HUES48 (cell line): ENCODE measurements around the gene CD72.
A peak's percentile ranks its signal among the peaks of the same experiment; 100 is the strongest.
"Not testable (repeated sequence)": the region's sequence is repeated elsewhere in the genome, so short reads cannot be mapped to it uniquely, and the experiment has no call there.

Experiments used
- H3K27ac ChIP-seq: one replicate; pipeline ENCODE4 v1.7.0; 2013; ENCODE audit warnings: low read depth, low read length, inconsistent platforms
- H3K27me3 ChIP-seq: 2 replicates; pipeline ENCODE4 v1.6.1; 2013; ENCODE audit warnings: mild to moderate bottlenecking, low read length; ENCODE audit not compliant: control insufficient read depth, insufficient read depth
- H3K36me3 ChIP-seq: 2 replicates; pipeline ENCODE4 v1.6.1; 2013; ENCODE audit warnings: low read length; ENCODE audit not compliant: control insufficient read depth, insufficient read depth
- H3K4me1 ChIP-seq: 2 replicates; pipeline ENCODE4 v1.6.1; 2013; ENCODE audit warnings: mild to moderate bottlenecking, low read length; ENCODE audit not compliant: control insufficient read depth, insufficient read depth
- H3K4me3 ChIP-seq: 2 replicates; pipeline ENCODE4 v1.5.1; 2013; ENCODE audit warnings: mild to moderate bottlenecking, low read depth, low read length
- H3K9ac ChIP-seq: 2 replicates; pipeline ENCODE4 v1.6.1; 2013; ENCODE audit warnings: mild to moderate bottlenecking, low read depth, low read length, moderate library complexity
- H3K9me3 ChIP-seq: 2 replicates; pipeline ENCODE4 v1.6.1; 2013; ENCODE audit warnings: low read length; ENCODE audit not compliant: control insufficient read depth, insufficient read depth

CD72 gene

GRCh38 chr9:35649431-35650340 is 31.5 kb upstream of the CD72 start:
- H3K27me3 ChIP-seq: no peaks in the 10 kb centered on the region
- H3K9ac ChIP-seq: no peak overlapping the region
- no peaks in the 10 kb centered on the region for H3K36me3 ChIP-seq
- no peak overlapping the region for H3K27ac ChIP-seq
- no peaks in the 10 kb centered on the region for H3K9me3 ChIP-seq
- H3K4me1 ChIP-seq: peaks cover 21% of the 10 kb centered on the region; the same call in 1 of the 2 replicates
- H3K4me3 ChIP-seq: no peak overlapping the region

GRCh38 chr9:35646533-35647265 is 28.5 kb upstream of the CD72 start:
- Histone ChIP-seq H3K27ac (peak overlapping the region; percentile 50), H3K9ac (peak overlapping the region; percentile 45; the same call in 1 of the 2 replicates), H3K4me1 (peaks cover 21% of the 10 kb centered on the region; the same call in 1 of the 2 replicates), H3K36me3 (no peaks in the 10 kb centered on the region), H3K27me3 (no peaks in the 10 kb centered on the region), H3K9me3 (no peaks in the 10 kb centered on the region), H3K4me3 (peak overlapping the region; percentile 93)

- H3K27ac ChIP-seq: peak overlapping the region; percentile 50
- H3K4me1 ChIP-seq: peaks cover 17% of the 10 kb centered on the region; the same call in 1 of the 2 replicates
- H3K27me3 ChIP-seq: no peaks in the 10 kb centered on the region
- H3K36me3 ChIP-seq: no peaks in the 10 kb centered on the region
- H3K9me3 ChIP-seq: no peaks in the 10 kb centered on the region
- peak overlapping the region; percentile 45; the same call in 1 of the 2 replicates for H3K9ac ChIP-seq
- H3K4me3 ChIP-seq: peak overlapping the region; percentile 93
These were observed 27.9 kb upstream of the CD72 start for GRCh38 chr9:35646153-35646532.

- Histone ChIP-seq H3K27ac (peak overlapping the region; percentile 50), H3K4me3 (peak overlapping the region; percentile 93), H3K4me1 (peaks cover 13% of the 10 kb centered on the region; the same call in 1 of the 2 replicates)
- H3K36me3 ChIP-seq, H3K27me3 ChIP-seq, H3K9me3 ChIP-seq, H3K9ac ChIP-seq: not testable (repeated sequence)
These were observed 27.5 kb upstream of the CD72 start for GRCh38 chr9:35645736-35646135.

- Histone ChIP-seq H3K36me3 (no peaks in the 10 kb centered on the region), H3K9ac (no peak overlapping the region), H3K4me3 (no peak overlapping the region), H3K9me3 (no peaks in the 10 kb centered on the region), H3K27ac (no peak overlapping the region), H3K27me3 (no peaks in the 10 kb centered on the region), H3K4me1 (0 out of 2 replicates have a peak, but pooled peaks cover 4% of the 10 kb centered on the region)
These were observed 24.8 kb upstream of the CD72 start for GRCh38 chr9:35643046-35643445.

- not testable (repeated sequence) for H3K4me1 ChIP-seq, H3K27ac ChIP-seq, H3K4me3 ChIP-seq
These were observed 23.3 kb upstream of the CD72 start for GRCh38 chr9:35641478-35641877.

GRCh38 chr9:35640431-35640830 is 22.2 kb upstream of the CD72 start:
- H3K9ac ChIP-seq, H3K36me3 ChIP-seq, H3K27me3 ChIP-seq, H3K4me3 ChIP-seq, H3K27ac ChIP-seq, H3K9me3 ChIP-seq, H3K4me1 ChIP-seq: not testable (repeated sequence)

More at GRCh38 chr9:35641478-35641877, 23.3 kb upstream of the CD72 start:
- not testable (repeated sequence) for H3K9ac ChIP-seq, H3K27me3 ChIP-seq, H3K9me3 ChIP-seq, H3K36me3 ChIP-seq

- Histone ChIP-seq H3K27ac (no peak overlapping the region), H3K9me3 (no peaks in the 10 kb centered on the region), H3K27me3 (no peaks in the 10 kb centered on the region)
These were observed 21.4 kb upstream of the CD72 start for GRCh38 chr9:35639631-35640030.

GRCh38 chr9:35639225-35639624 is 21.0 kb upstream of the CD72 start:
- not testable (repeated sequence) for H3K27me3 ChIP-seq, H3K9ac ChIP-seq, H3K9me3 ChIP-seq, H3K27ac ChIP-seq, H3K4me1 ChIP-seq, H3K36me3 ChIP-seq, H3K4me3 ChIP-seq

More at GRCh38 chr9:35639631-35640030, 21.4 kb upstream of the CD72 start:
- Histone ChIP-seq H3K36me3 (no peaks in the 10 kb centered on the region), H3K9ac (no peak overlapping the region), H3K4me1 (no peaks in the 10 kb centered on the region), H3K4me3 (no peak overlapping the region)

GRCh38 chr9:35638751-35639150 is 20.5 kb upstream of the CD72 start:
- not testable (repeated sequence) for H3K9ac ChIP-seq, H3K9me3 ChIP-seq, H3K36me3 ChIP-seq, H3K4me1 ChIP-seq, H3K27me3 ChIP-seq, H3K27ac ChIP-seq, H3K4me3 ChIP-seq

- H3K9me3 ChIP-seq, H3K4me1 ChIP-seq: not testable (repeated sequence)
These were observed 19.3 kb upstream of the CD72 start for GRCh38 chr9:35637427-35637955.

More at GRCh38 chr9:35637427-35637955, 19.3 kb upstream of the CD72 start:
- H3K9ac ChIP-seq, H3K4me3 ChIP-seq, H3K27me3 ChIP-seq, H3K27ac ChIP-seq, H3K36me3 ChIP-seq: not testable (repeated sequence)
